Femur (tissue), 1 donor: ENCODE data around the gene NFIB.

ENCODE experiments used
- DNase-seq: peaks from one replicate; pipeline ENCODE4 v3.0.0-alpha.2; 2017

The NFIB gene

DNA sequence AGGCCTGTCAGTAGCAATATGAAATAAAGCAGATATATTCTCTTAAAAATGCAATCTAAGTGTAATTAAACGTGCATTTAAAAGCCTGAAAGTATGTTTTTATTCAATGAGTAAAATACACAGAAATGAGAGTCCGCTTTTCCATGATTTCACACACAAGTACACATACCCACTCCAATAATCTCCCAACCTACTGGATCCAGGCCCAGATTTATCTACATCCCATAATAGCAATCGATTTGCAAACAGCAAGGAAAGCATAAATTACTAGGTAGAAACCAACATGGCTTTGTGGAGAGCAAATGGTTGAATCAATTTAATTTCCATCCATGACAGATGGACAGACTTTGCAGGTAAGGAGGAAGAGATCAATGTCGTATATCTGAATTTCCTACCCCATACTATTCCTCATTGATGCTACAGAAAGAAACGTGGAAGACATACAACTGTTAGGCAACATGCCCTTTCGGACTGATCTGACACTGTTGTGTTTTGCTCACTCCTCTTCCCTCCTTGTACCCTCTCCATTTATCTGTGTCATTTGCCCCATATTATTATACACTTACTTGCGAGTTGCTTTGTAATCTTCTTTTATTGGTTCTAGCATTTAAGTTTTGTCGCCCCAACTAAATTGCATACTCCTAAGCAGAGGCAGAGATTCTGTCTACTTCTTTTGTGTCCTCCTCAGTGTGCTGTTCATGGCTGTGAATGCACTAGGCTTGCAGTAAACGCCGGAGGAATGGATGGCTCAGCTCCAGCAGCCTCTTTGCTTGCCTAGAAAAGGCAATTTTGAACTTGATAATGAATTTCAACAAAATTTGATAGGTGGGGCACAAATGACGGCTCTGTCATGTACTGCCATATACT is 133.6 kb downstream of the NFIB start:
- DNase-seq, result peak; percentile 47

DNA sequence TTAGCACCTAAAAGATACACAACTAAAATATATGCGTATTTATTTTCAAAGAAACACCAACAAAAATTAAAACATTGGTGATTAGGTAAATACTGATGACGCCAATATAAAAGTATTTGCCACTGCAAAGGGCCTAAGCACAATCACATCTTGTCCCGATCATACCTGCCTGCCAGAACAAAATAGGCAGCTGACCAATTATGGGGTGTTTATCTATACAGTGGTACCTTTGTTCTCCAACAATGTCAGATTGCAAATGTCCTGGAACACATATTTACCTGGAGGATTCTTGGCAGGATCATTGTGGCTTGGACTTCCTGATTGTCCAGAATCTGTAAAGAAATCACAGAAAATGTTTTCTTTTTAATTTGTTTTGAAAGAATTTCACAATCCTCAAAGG is 134.5 kb downstream of the NFIB start:
- no peak for DNase-seq

DNA sequence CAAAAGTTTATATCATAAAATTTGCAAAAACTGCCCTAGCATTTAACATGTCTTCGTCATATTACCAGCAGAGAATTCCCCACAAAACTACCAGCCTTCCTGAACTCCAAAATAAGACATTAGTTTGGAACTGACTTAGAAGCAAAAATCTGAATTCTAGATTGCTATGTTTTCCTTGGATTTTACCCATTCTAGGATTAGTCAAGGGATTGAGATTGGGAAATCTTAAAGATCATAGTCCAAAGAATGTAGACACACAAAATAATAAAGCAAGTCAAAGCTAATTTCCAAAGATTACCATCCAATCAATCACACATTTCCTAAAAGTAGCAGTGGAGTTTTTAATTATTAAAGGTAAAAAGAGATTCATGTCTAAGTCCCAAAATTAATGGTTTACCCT is 138.2 kb downstream of the NFIB start:
- no peak for DNase-seq

DNA sequence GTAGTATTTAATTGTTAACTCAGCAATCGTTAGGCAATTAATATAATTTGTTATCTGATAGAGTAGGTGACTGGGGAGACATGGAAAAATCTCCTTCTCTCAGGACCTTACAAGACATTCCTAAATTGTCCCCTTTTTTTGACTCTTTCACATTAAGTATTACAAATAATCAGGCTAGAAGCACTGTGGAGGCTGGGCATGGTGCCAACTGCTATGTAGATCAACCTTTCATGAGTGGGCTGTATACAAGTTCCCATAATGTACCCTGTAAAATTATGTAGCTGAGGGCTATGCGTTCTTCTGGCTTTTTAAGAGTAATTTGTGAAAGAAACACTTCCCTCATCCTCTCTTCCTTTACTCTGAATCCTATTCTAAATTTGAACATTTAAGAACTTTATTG is 140.2 kb downstream of the NFIB start:
- DNase-seq, result no peak

DNA sequence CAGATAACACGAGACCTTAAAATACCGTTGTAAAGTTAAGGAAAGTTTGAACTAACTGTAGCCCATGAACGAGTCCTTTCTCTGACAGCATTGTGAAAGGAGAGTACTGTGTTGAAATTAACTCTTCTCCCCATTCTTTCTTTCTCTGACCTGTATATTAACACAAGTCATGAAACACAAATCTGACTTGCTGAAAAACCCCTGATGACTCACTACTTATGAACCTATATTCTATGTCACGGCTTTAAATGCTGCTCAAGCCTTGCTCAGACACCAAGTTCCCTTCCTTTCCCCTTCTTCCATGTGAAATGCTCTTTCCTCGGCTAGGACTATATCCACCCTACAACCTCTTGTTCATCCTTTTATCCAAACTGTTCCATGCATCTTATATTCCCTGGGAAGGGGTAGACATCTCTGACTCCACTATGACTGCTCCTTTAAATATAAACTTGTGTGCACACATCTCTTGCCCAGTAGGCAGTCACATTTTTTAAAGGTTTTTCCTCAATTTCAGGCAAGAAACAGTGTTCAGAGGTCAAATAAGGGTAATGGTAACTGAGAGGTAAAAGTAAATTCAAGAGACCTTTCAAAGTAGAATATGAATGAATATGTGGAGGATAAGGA is 142.9 kb downstream of the NFIB start:
- no peak for DNase-seq

DNA sequence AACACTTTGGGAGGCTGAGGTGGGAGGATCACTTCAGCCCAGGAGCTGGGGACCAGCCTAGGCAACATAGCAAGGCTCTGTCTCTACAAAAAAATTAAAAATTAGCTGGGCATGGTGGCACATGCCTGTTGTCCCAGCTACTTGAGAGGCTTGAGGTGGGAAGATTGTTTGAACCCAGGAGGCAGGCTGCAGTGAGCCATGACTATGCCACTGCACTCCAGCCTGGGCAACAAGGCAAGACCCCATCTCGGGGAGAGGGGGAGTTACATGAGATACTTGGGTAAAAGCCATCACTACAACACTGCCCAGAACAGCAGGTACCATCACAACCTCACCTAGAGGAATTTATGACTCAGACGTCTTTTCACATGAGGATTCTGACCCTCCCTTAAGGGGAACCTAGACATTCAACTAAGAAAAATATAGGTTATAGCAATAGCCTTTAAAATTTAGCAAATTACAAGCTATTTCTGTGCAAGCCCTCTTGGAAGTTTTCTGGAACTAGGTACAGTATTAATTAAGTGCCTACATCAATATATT is 143.5 kb downstream of the NFIB start:
- no peak for DNase-seq

DNA sequence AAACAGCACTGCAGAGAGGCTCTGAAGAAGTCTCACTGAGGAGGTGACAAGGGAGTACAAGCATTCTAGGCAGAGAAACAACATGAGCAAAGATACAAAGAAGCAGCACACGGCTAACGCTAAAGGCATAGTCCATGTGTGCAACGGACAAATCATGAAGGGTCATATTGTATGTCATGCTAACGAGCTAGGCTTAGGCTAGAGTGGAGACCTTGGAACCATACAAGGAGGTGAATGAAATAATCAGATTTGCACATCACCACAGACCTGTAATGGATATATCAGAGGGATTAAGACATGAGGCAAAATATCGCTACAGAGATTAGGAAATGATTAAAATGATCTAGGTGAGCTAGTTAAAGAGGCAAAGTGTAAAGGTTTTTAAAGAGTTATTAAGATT is 145.6 kb downstream of the NFIB start:
- no peak for DNase-seq

DNA sequence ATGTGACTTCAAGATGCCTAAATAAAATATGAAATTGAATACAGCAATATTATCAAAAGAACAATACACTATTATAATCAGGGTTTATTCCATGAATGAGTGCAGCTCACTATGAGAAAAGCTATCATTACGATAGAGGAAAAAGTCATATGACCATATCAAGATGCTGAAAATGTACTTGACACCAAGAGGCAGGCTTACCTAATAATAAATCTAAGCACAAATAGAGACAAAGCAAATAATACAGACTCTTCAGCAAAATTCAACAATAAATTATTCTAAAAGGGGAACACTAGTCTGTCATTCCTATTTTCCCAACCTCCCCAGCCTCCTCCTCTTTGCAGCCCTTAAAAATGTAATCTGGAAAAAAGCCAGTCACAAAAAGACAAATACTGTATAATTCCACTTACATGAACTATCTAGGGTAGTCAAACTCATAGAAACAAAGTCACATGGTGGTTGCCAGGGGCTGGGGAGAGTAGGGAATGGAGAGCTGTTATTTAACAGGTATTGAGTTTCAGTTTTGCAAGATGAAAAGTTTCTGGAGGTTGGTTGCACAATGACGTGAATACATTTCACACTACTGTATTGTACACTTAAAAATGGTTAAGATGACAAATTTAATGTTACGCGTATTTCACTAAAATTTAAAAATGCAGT is 148.4 kb downstream of the NFIB start:
- no peak for DNase-seq

DNA sequence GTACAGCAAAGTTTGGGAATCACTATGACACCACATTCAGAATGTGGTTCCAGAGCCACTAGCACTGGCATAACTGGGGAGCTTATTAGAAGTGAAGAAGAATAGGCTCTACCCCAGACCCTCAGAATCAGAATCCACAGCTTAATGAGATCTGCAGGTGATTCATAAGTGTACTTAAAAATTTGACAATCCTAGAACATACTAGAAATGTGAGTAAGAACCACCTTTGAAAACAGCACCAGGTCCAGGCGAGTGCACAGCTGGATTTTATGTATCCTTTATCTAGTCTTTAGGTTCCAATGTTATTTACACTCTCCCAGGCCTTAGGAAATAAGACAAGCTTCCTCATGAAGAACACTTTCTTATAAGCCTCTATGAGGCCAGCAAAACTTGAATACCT is 149.0 kb downstream of the NFIB start:
- no peak for DNase-seq

DNA sequence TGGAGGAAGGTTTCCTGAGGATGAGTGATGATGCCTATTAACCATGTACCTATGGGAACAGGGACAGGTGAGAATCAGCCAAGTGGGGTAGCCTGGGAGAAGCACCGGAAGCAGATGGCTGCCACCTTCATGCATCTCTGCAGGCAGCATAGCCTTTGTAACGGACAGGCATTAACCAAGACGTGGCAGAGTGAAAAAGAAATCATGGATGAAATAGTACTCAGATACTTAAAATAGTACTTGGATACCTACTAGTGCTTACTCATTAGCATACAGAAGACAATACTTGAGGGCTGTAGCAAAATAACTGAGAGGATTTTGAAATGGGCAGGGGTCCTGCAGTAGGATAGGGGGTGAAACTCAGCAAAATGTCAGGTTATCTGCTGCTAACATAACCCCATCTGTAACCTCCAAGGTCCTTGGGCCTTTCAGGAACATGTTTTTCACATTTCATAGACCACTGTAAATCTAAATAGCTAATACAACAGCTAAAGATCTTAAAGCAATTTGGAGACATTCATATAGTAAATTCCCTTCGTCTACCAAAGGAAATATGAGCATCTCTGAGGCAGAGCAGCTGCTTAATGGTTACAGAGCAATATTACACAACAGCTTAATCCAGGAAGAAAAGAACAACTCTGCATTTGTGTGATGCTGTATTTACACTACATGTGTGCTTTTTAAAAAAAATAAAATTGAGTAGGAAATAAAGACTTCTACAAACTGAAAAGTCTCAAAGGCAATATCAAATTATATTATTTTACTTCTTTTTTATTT is 154.3 kb downstream of the NFIB start:
- DNase-seq, result no peak

DNA sequence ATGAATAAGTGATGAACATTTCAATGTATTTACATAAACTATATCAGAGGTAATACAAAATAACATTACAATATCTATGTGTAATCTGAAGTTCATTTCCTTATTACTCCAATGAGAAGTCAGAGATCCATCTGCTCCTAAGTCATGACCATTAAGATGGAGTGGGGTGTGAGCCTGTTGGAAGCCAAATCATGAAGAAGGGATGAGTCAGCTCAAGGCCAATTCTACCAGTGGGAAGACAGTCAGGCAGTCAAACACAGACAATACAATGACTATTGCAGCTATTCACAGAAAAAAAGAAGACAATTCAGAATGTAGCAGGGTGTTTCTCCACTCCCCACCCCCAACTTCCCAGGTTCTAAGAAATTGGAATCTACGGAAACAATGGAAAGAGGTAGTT is 155.0 kb downstream of the NFIB start:
- no peak for DNase-seq

DNA sequence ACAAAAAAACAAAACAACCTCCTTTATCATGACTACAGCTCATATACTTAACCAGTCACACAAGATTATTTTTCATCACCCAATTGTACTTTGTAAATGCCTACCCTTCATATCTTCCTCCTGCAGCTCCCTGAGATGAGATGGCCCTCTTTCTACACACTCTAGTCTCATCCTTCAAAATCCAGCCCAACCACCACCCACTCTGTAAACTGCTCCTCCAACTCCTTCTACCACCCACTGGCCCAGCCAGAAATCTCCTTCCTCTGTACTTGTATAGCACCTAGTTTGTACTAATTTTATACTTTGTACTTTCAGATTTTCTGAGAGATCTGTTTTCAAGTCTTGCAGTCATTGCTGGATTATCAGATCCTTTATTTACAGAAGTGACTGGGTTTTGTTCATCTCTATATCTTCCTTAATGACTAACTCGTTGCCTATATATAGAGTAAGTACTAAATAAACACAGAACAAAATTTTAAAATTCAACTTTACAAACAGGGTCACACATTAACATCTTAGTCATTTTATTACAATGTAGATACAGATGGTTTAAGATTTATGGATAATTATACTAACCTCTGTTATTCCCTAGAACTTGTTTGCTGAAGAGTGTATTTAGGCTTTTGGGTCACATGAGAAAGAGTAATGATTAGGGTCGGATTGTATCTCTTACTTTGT is 155.7 kb downstream of the NFIB start:
- no peak for DNase-seq

DNA sequence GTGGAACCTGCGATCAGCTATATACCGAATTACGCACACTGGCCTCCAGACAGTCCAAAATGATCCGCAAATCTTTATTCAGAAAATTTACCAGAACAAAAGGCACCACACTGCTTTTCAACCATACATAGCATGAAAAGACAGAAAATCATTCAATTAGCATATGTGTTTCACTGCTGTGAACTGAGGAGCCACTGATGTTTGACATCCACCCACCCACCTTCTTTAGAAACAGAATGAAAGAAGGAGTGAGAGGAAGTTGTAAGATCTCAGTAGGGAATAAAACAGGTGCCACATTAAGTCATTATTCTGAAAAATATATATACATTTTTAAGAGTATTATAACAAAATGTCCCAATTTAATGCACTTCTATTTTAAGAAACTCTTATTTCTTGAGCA is 156.8 kb downstream of the NFIB start:
- DNase-seq, result no peak

DNA sequence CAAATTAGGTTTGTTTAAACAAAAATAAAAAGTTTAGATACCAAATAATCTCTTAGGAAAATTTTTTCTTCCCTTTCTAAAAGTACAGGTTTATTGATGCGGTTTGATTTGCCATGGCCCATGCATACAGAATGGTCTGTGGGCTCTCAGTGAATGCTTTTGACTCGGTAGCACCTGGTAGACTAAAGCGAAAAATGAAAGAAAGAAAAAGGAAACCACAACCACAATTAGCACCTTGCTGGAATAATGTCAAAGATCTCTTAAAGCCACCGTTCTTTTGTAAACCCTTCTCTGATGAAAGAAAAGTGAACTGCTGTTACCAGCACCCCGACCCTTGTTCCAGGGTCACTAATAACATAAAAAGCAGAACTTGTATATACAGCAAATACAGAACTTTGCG is 157.9 kb downstream of the NFIB start:
- no peak for DNase-seq

DNA sequence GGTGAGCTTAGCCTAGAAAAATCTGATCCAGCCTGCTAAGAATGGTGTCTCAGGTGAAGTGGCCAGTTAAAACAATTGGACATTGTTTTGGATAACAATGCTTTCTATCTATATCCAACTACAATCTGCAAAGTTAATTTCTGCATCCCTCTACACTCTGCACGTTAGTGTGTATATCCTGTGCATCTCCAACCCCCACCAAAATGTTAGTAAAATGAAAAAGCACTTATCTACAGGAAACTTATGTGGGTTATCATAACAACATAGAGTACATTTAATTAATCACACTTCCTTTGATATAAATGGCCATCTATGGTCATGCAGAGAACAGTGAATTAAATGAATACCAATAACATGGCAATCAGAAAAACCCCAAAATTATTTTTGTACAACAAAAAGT is 158.7 kb downstream of the NFIB start:
- DNase-seq, result no peak

DNA sequence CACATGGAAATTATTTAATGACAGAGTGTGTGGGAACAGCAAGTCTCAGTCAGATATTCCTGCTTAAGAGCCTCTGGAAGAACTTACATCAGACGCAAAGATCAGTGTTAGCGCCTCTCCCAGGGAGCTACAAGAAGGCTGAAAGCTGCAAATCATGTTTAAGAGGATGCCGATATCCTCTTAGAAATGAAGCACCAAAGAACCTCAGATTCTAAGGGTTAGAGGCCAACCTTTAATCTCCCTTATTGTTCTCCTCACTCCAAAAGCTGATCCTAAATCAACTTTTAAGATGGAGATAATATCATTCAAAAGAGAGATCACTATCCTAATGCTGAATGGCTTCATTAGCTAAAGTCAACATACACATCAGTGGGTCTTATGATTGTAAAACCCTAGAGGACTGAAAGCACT is 160.6 kb downstream of the NFIB start:
- no peak for DNase-seq

DNA sequence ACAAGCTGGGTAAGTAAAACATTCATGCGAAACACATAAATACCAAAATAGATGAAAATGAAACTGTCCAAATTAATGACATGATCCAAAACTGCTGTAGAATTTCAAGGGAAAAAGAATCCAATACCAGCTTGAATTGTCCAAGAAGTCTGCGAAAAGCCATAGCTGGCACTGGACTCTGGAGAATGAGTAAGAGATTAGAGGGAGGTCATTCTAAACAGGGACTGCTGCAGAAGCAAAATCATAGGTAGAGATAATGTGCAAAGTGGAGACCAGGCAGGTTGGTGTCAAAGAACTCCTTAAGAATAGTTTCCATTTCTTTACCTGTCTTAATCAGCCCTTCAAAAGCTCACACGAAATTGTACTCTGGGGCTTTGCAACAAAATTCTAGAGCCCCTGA is 162.5 kb downstream of the NFIB start:
- DNase-seq, result no peak

DNA sequence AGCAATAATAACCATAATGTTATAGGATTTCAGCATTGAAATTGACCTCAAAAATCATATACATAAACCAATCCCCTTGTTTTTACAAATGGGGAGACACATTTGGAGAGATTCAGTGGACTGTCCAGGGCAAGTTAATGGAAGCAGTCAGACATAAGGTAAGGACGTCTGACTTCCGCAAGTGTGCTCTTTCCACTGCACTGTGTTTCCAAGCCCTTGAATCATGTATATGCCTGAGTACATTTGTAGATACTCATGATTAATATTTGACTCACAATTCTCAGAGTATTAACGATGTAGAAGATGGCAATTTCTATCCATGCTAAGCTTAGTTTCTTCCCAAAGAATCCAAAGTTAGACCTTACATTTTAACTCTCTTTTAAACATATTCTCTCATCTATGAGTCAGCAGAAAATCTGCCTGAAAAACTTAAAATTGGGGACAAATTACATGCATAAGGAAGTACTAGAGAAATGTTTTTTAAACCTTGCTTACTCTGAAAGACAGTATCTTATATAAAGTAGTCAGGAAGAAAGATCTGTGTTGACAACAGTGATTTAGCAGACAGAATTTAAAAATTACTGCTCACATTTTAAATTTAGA is 165.3 kb downstream of the NFIB start:
- DNase-seq, result no peak

DNA sequence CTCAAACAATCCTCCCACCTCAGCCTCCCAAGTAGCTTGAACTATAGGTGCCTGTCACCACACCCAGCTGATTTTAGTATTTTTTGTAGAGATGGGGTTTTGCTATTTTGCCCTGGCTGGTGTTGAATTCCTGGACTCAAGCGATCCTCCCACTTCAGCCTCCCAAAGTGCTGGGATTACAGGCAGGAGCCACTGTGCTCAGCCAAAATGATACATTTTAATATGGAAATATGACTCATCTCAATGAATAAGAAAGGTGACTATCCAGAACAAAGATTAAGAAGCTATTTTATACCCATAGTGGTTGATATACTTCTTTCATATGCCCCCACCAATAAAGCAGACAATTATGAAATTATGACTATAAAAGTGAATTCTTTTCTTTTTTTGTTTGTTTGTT is 166.2 kb downstream of the NFIB start:
- DNase-seq, result no peak

DNA sequence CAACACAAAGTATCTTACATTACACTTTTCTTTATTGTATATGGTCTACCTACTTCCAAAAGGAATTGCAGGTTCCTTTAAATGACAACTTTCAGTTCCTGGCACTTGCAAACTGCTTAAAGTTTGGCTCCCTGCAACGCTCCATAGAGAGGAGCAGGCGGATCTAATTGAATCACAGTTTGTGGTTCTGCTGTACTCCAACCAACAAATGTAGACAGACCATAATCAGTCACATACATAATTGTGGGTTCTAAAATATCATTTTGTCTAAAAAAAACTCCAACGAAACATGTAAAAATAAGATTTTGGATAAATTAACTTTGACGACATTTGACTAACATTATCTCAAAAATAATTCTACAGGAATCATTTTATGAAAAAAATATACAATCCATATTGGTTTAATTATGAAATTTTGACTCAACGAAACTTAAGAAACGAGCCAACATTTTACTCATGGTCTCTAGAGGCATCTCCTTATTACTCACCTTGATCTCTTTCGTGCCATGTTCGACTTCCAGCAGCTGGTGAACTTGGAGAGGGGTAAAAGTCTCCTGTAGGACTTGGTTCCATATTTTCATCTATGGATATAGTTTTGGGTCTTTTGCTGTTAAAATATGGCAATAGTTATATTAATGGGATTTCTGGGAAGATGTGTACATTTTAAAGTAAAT is 167.6 kb downstream of the NFIB start:
- DNase-seq, result no peak

DNA sequence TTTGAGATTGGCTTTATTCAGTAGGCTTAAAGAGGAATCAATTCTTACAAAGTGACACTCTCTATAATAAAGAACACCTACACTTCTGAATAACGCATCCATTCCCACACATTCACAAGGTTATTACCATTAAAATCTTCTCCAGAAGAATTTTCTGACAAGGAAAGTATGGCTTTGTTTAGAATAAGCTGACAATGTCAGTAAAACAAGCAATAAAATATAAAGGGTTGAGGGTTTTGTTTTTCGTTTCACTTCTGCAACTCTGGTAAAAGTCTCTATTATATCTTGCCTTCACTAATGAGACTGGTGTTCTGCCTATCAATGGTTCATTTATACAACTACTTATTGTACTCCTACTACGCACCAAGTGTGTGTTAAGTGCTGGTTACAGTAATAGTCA is 169.7 kb downstream of the NFIB start:
- DNase-seq, result no peak
